Sciatic nerve (tissue), 2 donors: ENCODE results near the gene CDK5RAP3. TPM values are rescaled to one million over a fixed set of nuclear protein-coding genes. Genes with fewer than 3 reads are reported as not detected.

Experiments used
- ATAC-seq: fragments of 200-7000 bp; cut with Tn5 transposase; one replicate; pipeline ENCODE4 v1.9.1; 2020; ENCODE audit warnings: mild to moderate bottlenecking, moderate library complexity
- DNase-seq: peaks from one replicate; pipeline ENCODE4 v3.0.0-alpha.2; 2020; ENCODE audit warnings: low spot score
- intact Hi-C: fragments of 100-400 bp; cut with DNase I; formaldehyde crosslinking; loops from one replicate; pipeline ENCODE4 v1.14.2; 2022
- total RNA-seq: library from RNA; stranded (reverse); fragmentation: NEBNext Ultra II Directional; extraction: Animal tissue kit (Norgen Biotek cat#: 25700); gene quantifications from one replicate; pipeline ENCODE4 v1.2.1, GENCODE V29; 2021
- donor health status: DM: no; HTN: no; CAD: no.
- donor health status: DM: no; HTN: no; CAD: no.

The CDK5RAP3 gene
- total RNA-seq, 1 donor from 2014 or later, result 187 TPM

DNA sequence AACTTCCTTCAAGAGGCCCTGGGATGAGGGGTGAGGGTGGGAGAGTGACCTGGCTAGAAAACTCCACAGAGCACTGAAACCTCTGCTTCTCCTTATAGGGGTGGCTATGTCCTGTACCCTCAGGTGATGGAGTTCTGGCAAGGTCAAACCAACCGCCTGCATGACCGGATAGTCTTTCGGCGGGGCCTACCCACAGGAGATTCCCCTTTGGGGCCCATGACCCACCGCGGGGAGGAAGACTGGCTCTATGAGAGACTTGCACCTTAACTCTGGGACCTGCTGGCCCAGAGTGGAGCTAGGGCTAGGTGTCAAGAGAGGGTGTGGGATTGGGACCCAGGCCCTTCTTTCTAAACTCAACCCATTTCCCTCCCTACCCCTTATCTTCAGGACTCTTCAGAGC lies 24.4 kb upstream of the CDK5RAP3 start:
- no peak for DNase-seq
- intact Hi-C loops, result loop anchor here (5.0 kb wide), 1 partner anchor 49 kb away; the partner anchor contains the start of gene SP2
- ATAC-seq, result no peak

GRCh38 chr17:47946929-47947397 lies 23.9 kb upstream of the CDK5RAP3 start:
- intact Hi-C loops, result loop anchor here (5.0 kb wide), 1 partner anchor 50 kb away; the partner anchor contains the start of gene SP2
- ATAC-seq (peak; percentile 39), DNase-seq (peak; percentile 79)

GRCh38 chr17:47948706-47949196 lies 22.2 kb upstream of the CDK5RAP3 start:
- DNase-seq (no peak), ATAC-seq (peak; percentile 3)
- intact Hi-C loops, result loop anchor here (5.0 kb wide), 1 partner anchor 51 kb away; the partner anchor contains the start of gene SP2

- ATAC-seq, result peak; percentile 93
These were observed 21.6 kb upstream of the CDK5RAP3 start for GRCh38 chr17:47949197-47949759.

DNA sequence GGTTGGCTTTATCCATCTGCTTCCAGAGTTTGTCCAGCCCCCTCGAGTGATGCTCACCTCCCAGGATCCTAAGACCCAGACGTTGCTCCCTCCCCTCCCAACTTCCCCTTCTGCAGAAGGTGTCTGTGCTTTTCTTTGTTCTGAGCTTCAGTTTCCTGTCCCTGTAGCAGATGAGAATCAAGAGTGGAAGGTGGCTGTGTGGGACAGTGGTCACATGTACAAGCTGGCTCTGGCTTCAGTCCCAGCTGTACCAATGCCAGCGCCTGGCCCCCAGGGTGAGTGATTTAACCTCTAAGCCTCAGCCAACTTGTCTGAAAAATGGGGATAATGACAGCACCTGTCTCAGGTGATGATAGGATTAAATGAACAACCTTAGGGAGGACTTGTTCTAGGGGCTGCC lies 21.0 kb upstream of the CDK5RAP3 start:
- DNase-seq, result no peak
- ATAC-seq, result peak; percentile 5
- intact Hi-C loops, result loop anchor here (5.0 to 10.0 kb wide), 2 partner anchors 53 to 105 kb away; partner anchors contain the start of genes SCRN2 and SP2

More at GRCh38 chr17:47949197-47949759, 21.6 kb upstream of the CDK5RAP3 start:
- peak; percentile 96 for DNase-seq
- intact Hi-C loops, result loop anchor here (5.0 kb wide), 1 partner anchor 52 kb away; the partner anchor contains the start of gene SP2

GRCh38 chr17:47950448-47950847 lies 20.5 kb upstream of the CDK5RAP3 start:
- intact Hi-C loops, result loop anchor here (10.0 kb wide), 1 partner anchor 106 kb away; the partner anchor contains the start of gene SCRN2
- DNase-seq (no peak), ATAC-seq (no peak)

DNA sequence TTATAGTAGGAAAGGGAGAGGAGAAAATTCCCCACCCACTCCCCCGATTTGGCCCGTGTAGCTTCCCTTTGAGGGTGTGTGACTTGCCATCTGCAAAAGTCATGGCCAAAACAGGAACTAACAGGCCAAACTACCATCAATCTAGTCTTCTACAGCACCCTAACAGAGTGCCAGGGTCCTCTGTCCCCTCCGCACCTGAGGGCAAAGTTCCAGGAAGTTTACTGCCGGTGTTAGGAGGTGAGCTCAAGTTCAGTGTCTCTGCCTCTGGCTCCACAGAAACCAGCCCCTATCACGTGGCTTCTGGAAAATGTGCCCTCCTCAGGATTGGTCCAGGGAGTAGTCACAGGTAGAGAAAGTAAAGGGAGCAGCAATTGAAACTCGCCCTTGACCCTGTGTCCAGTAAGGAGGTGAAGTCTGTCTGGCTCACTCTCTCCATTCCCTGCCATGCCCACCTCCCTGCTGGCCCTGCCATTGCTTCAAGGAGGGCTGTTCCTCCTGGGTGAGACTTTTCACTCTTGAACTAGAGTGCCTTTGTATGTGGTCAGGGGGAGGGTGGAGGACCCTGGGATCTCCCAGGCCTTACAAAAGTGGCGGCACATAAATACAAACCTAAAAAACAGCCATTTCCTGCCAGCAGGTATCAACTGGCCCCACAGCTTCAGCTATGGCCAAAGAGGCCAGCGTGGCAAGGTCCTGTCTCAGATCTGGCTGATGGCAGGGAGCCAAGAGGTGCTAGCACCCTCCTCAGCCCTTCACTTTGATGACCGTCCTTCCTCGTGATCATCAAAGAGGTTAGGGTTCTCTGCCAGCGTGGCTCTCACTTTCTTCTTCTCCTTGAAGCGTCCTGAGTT lies 18.5 kb upstream of the CDK5RAP3 start:
- no peak for ATAC-seq
- intact Hi-C loops, result loop anchor here (10.0 kb wide), 1 partner anchor 108 kb away; the partner anchor contains the start of gene SCRN2
- no peak for DNase-seq

DNA sequence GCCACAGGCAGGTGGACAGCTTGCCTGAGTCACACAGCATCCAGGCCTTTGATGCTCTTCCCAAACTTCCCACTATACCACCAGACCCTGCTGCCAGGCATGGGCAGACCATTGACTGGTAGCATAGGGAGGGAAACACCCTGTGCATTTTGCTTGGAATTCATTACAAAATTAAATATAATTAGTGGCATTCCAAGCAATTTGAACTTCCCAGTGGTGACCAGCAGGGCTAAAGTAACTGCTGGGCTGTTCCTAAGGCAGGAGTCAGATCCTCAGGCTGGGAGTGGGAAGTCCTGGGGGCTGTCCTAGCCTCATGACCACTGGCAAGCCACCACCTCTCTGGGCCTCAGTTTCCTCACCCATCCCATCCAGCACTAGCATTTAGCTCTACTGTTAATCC lies 17.0 kb upstream of the CDK5RAP3 start:
- intact Hi-C loops, result loop anchor here (10.0 kb wide), 1 partner anchor 109 kb away; the partner anchor contains the start of gene SCRN2

DNA sequence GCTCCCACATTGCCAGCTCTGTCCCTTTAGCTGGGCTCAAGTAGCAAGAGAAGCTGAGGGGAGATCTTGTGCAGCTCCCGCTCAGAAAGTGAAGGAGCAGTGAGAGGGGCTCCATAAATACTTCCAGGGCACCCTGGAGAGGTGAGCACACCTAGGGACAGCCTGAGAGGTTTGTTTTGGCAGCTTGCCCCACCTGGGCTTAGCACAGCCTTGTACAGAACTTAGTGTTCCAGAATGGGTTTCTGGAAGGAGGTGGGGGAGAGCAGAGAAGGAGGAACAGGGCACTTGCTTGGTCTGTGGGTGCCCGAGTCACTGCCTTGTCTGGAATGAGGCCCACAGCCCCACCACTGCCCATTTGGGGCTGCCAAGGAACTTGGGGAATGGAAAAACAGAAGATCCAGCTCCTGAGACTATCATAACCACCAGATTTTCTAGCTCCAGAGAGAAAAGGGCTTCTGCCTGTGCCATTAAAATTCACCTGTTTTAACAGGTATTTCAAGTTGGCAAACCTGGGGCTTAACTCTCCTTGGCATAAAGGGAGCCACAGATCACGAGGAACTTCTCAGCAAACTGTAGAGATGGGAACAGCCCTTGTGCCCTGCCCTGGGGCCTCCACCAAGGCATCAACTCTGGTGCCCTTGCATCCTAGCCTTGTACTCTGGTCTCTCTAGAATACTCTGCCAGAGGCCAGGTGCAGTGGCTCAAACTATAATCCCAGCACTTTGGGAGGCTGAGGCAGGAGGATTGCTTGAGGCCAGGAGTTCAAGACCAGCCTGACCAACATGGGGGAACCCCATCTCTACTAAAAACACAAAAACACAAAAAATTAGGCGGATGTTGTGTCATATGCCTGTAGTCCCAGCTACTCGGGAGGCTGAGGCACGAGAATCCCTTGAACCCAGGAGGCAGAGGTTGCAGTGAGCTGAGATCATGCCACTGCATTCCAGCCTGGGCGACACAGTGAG lies 15.1 kb upstream of the CDK5RAP3 start:
- ATAC-seq (peak; percentile 43), DNase-seq (no peak)
- intact Hi-C loops, result loop anchor here (10.0 kb wide), 1 partner anchor 111 kb away; the partner anchor contains the start of gene SCRN2

More for the DNA sequence above, 17.0 kb upstream of the CDK5RAP3 start:
- DNase-seq, result no peak
- ATAC-seq, result no peak

DNA sequence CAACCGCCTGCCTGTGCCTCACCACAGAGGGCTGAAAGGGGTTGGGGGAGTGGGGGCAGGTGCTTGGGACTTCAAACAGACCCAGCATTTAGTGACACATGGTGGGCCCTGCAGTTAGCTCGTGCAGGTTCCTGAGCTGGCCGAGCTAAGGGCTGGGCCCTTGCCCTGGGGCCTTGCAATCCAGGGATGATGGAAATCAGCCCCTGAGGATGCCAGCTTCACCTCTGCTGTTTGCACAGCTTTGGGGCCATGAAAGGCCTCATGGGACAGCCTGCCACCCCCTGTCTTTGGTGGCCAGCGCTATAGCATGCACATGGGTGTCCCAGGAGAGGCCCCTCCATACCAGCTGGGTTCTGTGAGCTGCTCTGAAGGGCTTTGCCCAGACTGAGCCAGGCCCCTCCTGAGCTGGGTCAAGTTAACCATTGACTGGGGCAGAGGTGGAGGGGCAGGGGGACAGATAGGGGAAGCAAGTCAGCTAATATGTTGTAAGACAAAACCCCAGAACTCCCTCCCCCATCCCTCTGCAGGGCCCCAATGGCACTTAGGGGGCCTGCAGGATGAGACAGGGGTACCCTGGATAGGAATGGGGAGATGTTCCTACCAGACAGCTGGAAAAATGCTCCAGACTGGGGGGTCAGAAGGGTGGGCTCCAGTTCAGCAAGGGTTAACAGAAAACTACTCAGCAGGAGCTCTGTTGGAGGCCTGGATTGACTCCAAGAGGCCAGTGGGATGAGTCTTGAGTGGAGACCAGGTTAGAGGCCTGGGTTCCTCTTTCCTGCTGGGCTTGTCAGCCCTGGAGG lies 13.9 kb upstream of the CDK5RAP3 start:
- ATAC-seq, result no peak
- intact Hi-C loops, result loop anchor here (10.0 kb wide), 1 partner anchor 112 kb away; the partner anchor contains the start of gene SCRN2
- no peak for DNase-seq

GRCh38 chr17:47957591-47958490 lies 13.1 kb upstream of the CDK5RAP3 start, which contains the start of gene PRR15L:
PRR15L (minus strand) TSS chr17:47957883; CDS start chr17:47953234, 4,649 bp downstream.
- DNase-seq (no peak), ATAC-seq (no peak)

GRCh38 chr17:47959825-47960655 lies 10.9 kb upstream of the CDK5RAP3 start:
- ATAC-seq (no peak), DNase-seq (no peak)
- intact Hi-C loops, result loop anchor here (10.0 kb wide), 1 partner anchor 115 kb away; the partner anchor contains the start of gene SCRN2

More at GRCh38 chr17:47957591-47958490, 13.1 kb upstream of the CDK5RAP3 start, which contains the start of gene PRR15L:
- intact Hi-C loops, result loop anchor here (10.0 kb wide), 1 partner anchor 113 kb away; the partner anchor contains the start of gene SCRN2

GRCh38 chr17:47961406-47961805 lies 9.5 kb upstream of the CDK5RAP3 start:
- no peak for ATAC-seq
- DNase-seq, result no peak
- intact Hi-C loops, result no loop called here

DNA sequence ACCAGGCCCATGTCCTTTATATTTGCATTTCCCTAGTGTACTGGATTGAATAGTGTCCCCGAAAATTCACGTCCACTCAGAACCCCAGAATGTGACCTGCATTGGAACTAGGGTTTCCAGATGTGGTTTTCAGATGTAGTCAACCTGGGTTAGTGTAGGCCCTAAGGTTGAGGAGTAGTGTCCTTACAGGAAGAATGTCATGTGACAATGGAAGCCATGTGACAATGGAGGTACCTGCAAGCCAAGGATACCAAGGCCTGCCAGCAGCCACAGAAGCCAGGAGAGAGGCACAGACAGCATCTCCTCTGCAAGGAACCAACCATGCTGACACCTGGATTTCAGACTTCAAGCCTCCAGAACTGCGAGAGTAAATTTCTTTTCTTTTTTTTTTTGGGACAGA lies 8.0 kb upstream of the CDK5RAP3 start:
- DNase-seq, result no peak
- intact Hi-C loops, result no loop called here
- ATAC-seq, result no peak

DNA sequence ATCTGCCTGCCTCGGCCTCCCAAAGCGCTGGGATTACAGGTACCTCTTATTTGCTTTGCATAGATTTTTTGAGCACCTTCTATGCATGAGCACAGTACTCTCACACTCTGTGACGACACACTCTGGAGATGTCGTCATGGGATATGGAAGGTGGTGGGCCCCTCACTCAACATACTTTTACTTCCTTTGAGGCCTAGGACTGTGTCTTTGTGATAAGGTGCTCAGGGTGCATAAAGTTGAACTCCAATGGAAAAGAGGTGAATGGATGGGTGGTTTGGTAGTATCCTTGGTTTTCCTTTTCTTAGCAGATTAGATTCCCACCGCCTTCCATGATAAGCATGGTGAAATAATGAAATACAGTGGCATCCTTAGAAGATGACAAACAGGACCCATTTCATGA lies 6.1 kb upstream of the CDK5RAP3 start:
- intact Hi-C loops, result no loop called here
- DNase-seq (no peak), ATAC-seq (no peak)
